Measurements from ENCODE around the gene GPR55.

GPR55 gene

DNA sequence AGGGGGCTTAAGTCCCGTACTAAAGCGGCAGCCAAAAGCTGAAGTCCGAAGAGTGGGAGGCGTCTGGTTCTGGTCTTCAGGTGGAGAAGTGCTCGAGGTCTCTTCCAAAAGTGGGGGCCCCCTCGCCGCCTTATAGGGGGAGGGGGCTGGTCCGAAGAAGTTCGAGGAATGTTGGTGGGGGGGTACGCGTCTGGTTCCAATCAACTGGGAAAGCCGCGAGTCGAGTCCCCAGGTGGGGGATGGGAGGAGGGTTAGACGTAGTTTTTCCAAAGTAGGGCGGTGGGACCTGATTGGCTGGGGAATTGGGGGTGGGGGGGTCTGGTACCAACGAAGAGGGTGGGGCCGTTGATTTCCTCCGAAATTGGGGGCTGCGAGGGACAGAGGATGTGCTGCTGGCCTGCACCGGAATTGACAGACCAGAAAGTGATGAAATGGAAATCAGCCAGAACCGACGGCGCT lies 59.7 kb downstream of the GPR55 start:
- no peak for DNase-seq

GRCh38 chr2:230864605-230865306 lies 60.3 kb downstream of the GPR55 start, which contains the start of gene ITM2C:
TSS of gene ITM2C (plus strand) at chr2:230864942. CDS start at chr2:230865026, 84 bp downstream.
- DNase-seq, result no peak

- no peak for DNase-seq
Observed at GRCh38 chr2:230864122-230864604, 60.9 kb downstream of the GPR55 start.

- DNase-seq, result no peak
Observed at GRCh38 chr2:230863442-230864121, 61.5 kb downstream of the GPR55 start.

GRCh38 chr2:230863031-230863430 lies 62.0 kb downstream of the GPR55 start:
- no peak for DNase-seq

GRCh38 chr2:230862292-230862691 lies 62.8 kb downstream of the GPR55 start:
- DNase-seq, result no peak

GRCh38 chr2:230861552-230862255 lies 63.3 kb downstream of the GPR55 start:
- no peak for DNase-seq

All from NCI-H1092 (cell line).